ENCODE measurements around the gene NSG2.

Gene NSG2

GRCh38 chr5:174100490-174100889, 55.0 kb downstream of the NSG2 start (continued):
- TF ChIP-seq, protein P1, sequence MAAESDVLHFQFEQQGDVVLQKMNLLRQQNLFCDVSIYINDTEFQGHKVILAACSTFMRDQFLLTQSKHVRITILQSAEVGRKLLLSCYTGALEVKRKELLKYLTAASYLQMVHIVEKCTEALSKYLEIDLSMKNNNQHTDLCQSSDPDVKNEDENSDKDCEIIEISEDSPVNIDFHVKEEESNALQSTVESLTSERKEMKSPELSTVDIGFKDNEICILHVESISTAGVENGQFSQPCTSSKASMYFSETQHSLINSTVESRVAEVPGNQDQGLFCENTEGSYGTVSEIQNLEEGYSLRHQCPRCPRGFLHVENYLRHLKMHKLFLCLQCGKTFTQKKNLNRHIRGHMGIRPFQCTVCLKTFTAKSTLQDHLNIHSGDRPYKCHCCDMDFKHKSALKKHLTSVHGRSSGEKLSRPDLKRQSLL (tag by site-specific recombination; IDR thresholded peaks at IDR 0.05): no peak
- TF ChIP-seq ZNF600 (tag by site-specific recombination; IDR thresholded peaks at IDR 0.05): no peak
- TF ChIP-seq BCL6B (tag by site-specific recombination; IDR thresholded peaks at IDR 0.05): no peak
- TF ChIP-seq, protein P2, sequence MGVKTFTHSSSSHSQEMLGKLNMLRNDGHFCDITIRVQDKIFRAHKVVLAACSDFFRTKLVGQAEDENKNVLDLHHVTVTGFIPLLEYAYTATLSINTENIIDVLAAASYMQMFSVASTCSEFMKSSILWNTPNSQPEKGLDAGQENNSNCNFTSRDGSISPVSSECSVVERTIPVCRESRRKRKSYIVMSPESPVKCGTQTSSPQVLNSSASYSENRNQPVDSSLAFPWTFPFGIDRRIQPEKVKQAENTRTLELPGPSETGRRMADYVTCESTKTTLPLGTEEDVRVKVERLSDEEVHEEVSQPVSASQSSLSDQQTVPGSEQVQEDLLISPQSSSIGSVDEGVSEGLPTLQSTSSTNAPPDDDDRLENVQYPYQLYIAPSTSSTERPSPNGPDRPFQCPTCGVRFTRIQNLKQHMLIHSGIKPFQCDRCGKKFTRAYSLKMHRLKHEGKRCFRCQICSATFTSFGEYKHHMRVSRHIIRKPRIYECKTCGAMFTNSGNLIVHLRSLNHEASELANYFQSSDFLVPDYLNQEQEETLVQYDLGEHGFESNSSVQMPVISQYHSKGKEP (tag by site-specific recombination; IDR thresholded peaks at IDR 0.05): no peak
- no peak for TF ChIP-seq FEZF1 (tag by site-specific recombination; IDR thresholded peaks at IDR 0.05)
- TF ChIP-seq ZNF830 (tag by site-specific recombination; IDR thresholded peaks at IDR 0.05; ENCODE audit: low read depth): no peak
- TF ChIP-seq ZNF621 (tag by site-specific recombination; IDR thresholded peaks at IDR 0.05): no peak
- no peak for TF ChIP-seq ZNF514 (tag by site-specific recombination; IDR thresholded peaks at IDR 0.05)
- TF ChIP-seq ZNF560 (tag by site-specific recombination; IDR thresholded peaks at IDR 0.05; ENCODE audit: borderline replicate concordance): no peak
- no peak for TF ChIP-seq KLF16 (tag by site-specific recombination; IDR thresholded peaks at IDR 0.05)
- TF ChIP-seq ZNF76 (tag by site-specific recombination; IDR thresholded peaks at IDR 0.05; ENCODE audit: borderline replicate concordance, low read depth): no peak
- no peak for TF ChIP-seq INSM2 (tag by site-specific recombination; IDR thresholded peaks at IDR 0.05)
- TF ChIP-seq IKZF3 (tag by site-specific recombination; IDR thresholded peaks at IDR 0.05): no peak

DNA sequence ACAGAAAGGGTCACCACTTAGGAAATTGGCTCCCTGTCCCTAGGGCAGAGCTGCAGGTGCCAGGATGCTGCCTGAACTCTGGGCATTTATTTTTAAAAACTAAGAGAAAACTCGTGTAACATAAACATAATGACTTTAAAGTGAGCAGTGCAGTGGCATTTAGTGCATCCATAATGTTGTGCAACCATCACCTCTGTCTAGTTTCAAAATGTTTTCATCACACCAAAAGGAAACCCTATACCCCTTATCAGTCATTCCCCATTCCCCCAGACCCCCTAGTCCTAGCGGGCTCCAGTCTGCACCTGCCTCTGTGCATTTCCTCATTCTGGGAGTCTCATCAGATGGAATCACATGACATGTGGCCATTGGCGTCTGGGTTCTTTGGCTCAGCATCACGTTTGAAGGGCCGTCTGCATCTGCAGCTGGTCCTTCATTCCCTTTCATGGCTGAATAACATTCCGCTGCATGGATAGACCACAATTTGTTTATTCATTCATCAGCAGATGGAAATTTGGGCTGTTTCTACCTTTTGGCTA, 55.8 kb downstream of the NSG2 start:
- ChIA-PET POLR2A (no interaction called here), CTCF (interaction anchor here (0.5 to 1.4 kb wide), 2 partner anchors 211 to 1202 kb away, joined by 3 read pairs; no protein-coding TSS in a partner anchor)
- no peaks in the 10 kb centered on the region for H3K9me3 ChIP-seq (ENCODE audit: control insufficient read depth, insufficient read depth, low read depth, low read length)
- TF ChIP-seq GLIS1 (tag by site-specific recombination; IDR thresholded peaks at IDR 0.05): no peak
- TF ChIP-seq ZNF837 (tag by site-specific recombination; IDR thresholded peaks at IDR 0.05): no peak
- no peak for TF ChIP-seq KLF8 (tag by site-specific recombination; IDR thresholded peaks at IDR 0.05)
- no peak for TF ChIP-seq ZNF394 (tag by site-specific recombination; IDR thresholded peaks at IDR 0.05; ENCODE audit: borderline replicate concordance)
- TF ChIP-seq ZBTB17 (tag by site-specific recombination; IDR thresholded peaks at IDR 0.05): no peak
- peak; percentile 61 for TF ChIP-seq FEZF1 (tag by site-specific recombination; IDR thresholded peaks at IDR 0.05)
- TF ChIP-seq ZNF596 (tag by site-specific recombination; IDR thresholded peaks at IDR 0.05): no peak
- no peak for TF ChIP-seq ZNF391 (tag by site-specific recombination; IDR thresholded peaks at IDR 0.05; ENCODE audit: borderline replicate concordance, low read depth)
- TF ChIP-seq PRDM1 (tag by site-specific recombination; IDR thresholded peaks at IDR 0.05): no peak
- no peaks in the 10 kb centered on the region for H3K4me1 ChIP-seq (ENCODE audit: control insufficient read depth, insufficient read depth, low read length)
- H3K27ac ChIP-seq (ENCODE audit: extremely low read depth, low read depth, low read length): no peak overlapping the region
- H3K4me3 ChIP-seq (ENCODE audit: low read depth, low read length): no peak overlapping the region
- no peaks in the 10 kb centered on the region for H3K36me3 ChIP-seq (ENCODE audit: control insufficient read depth in 2 of 2, insufficient read depth in 1 of 2, low read length in 2 of 2)

Measured in HEK293 (cell line).